DMS153 treated with DMSO at 0.1 percent for 48 hours (cell line): ENCODE data around the gene KMT2D.

Experiments
- DNase-seq: peaks from one replicate; lab custom pipeline; 2025; ENCODE audit not compliant: unreplicated experiment; lab: John Stamatoyannopoulos, UW

Gene KMT2D, protein sequence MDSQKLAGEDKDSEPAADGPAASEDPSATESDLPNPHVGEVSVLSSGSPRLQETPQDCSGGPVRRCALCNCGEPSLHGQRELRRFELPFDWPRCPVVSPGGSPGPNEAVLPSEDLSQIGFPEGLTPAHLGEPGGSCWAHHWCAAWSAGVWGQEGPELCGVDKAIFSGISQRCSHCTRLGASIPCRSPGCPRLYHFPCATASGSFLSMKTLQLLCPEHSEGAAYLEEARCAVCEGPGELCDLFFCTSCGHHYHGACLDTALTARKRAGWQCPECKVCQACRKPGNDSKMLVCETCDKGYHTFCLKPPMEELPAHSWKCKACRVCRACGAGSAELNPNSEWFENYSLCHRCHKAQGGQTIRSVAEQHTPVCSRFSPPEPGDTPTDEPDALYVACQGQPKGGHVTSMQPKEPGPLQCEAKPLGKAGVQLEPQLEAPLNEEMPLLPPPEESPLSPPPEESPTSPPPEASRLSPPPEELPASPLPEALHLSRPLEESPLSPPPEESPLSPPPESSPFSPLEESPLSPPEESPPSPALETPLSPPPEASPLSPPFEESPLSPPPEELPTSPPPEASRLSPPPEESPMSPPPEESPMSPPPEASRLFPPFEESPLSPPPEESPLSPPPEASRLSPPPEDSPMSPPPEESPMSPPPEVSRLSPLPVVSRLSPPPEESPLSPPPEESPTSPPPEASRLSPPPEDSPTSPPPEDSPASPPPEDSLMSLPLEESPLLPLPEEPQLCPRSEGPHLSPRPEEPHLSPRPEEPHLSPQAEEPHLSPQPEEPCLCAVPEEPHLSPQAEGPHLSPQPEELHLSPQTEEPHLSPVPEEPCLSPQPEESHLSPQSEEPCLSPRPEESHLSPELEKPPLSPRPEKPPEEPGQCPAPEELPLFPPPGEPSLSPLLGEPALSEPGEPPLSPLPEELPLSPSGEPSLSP (N-terminal part only)

DNA sequence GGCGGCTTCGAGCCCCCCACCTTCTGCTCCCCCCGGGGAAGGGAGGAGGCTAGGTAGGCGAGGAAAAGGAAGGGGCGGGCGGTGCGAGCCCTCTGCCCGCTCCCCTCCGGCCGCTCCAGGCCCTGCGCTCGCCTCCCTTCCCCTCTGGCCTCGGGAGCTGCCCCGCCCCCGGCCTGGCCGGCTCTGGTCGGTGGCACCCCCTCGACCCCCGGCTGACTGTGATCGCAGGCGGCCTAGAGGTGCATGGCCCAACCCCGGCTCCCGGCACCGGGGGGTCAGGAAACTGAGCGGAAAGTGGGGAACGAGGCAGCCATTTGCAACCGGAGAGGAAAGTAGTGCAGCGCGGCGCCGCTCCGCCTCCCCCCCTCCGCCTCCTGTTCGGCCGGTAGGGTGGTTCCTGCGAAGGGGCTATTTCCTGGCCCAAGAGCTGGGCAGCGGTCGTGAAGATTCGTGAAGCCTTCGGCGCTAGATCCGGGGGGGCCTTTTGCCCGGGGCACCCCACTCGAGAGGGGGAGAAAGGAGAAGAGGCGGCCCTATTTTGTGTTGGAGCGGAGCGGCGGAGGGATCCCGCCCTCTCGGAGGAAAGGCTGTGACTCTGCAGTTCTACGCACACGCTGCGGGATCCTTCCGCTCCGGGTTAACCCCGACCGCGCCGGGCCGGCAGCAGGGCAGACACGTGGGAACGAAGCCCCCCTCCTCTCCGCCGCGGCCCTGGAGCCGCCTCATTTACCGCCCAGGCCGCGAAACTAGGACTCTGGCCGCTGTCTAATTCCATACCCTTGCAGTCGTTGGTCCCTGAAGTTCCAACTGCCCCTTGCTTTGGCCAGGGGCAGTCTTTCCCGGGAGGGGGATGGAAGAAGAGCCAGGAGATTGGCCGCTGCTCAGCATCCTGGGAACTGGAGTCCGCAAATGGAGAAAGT, at the start of gene KMT2D:
TSS of gene KMT2D (minus strand) at position 558 of the 920 bp plus-strand sequence. CDS start 5,470 bp downstream, outside the sequence.
- DNase-seq, result peak; percentile 89

DNA sequence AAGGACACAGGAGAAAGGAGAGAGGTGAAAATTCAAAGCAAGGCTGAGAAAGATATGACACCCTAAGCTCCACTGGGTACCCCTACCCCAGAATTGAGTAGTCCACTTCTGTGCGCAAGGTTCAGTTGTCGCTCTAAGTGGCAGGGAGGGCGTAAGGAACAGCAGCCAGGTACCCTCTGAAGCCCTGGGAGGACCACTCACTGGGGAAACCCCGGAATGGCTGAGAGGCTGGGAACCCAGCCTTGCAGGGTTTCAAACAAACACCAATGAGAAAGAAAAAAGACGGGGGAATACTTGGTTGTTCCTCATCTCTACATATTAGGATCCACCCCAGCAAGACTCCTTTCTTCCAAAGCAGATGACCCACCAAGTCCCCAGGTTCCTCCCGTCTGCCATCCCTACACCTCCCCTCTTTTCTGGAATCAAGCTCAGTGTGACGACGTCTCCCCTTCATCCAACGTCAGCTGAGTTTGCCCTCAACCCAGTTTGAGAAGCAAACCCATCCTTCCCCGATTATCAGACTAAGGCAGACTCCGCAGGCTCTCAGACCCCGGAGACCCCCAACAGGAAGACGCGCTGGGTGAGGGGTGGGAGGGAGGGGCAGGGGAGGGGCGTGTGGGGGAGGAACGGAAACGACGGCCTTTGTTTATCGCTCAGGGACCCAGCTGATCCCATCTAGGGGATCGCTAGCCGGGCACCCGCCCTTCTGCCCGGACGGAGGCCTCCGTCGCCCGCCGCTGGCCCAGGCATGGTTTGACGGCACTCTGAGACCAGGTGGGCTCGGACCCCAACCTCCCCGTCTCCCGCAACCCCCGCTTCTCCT, 49.3 kb upstream of the KMT2D start:
- no peak for DNase-seq

DNA sequence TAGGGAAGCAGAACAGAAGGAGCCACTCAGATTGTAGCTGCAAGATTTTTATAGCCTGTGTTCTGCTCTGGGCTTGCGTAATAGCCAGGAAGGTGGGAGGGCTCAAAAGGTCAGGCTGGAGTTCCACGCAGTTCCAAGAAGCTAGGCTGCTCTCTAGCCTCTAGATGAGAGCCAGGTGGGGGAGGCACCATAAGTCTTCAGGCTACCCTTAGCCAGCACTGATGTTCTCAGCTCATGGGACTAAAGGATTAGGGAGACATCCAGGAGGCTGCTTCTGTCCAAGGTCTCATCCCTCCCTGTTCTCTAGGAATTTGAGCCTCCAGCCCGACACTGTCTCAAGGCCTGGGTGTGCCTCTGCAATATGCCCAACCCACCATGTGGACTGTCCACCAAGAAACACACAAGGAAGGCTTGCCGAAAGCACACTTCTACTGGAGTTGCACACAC, 48.4 kb upstream of the KMT2D start:
- no peak for DNase-seq

DNA sequence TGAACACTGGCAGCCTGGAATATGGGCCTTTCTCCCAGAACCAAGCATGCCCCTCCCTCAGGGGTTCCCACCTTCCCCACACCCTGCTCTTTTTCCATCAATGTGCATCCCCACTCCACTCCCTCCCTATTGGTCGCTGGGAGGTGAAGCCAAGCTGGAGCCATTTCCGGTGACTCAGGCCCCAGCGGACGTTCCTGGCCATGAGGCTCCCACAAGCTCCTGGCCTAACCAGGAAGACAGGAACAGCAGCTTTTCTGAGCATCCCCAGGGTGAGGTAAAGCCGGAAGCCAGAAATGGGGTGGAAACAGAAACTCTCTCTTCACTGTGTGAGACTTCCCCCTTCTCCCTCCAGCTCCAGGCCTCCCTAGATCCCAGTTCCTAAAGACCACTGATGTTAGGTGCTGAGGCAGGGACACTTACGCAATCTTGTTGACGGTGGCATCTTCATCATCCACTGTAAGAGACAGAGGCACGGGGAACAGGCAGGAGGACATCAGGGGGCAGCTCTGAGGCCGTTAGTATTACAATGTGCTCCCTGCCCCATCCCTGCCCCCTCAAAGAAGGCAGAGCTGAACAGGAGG, 45.0 kb upstream of the KMT2D start:
- DNase-seq, result no peak

DNA sequence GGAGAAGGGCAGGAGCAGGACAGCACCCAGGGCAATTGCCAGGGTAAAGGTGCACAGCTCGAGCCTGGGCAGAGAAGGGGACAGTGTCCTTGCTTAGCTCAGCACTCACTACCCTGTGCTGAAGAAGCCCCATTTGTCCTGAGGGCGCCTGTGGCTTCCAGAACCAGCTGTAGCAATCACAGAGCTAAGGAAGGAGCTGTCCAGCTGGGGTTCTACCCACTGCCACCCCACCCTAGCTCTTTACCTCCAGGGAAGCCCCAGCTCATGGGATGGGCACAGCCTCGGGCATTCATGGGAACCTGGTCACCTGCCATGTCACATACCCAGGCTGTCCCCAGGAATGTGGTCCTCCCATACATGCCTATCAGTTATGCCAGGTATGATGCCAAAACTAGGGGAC, 44.2 kb upstream of the KMT2D start:
- DNase-seq, result no peak

DNA sequence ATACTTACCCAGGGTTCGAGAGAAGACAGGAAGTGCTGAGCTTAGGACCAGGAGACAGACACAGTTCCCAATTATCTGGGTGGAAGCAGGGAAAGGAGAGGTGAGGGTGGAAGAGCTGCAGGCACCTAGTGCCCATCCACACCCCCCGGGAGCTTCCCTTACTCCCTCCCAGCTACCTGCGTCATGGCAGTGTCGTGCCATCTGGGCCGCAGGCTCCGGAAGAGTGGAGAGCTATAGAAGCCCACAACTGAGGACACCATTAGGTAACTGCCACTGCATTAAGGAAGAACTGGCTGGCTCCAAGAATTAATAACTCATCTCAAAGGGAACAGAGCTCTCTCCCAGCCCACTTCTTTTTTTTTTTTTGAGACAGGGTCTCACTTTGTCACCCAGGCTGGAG, 39.8 kb upstream of the KMT2D start:
- DNase-seq, result no peak

DNA sequence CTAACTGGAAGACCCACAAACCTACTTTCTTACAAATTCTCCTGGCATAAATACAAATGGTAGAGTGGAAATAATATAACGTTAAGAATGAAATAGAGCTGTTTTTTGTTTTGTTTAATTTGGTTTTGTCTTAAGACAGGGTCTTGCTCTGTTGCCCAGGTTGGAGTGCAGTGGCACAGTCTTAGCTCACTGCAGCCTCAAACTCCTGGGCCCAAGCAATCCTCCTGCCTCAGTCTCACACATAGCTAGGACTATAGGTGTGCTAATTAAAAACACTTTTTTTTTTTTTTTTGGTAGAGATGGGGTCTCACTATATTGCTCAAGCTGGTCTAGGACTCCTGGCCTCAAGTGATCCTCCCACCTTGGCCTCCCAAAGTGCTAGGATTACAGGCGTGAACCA, 38.1 kb upstream of the KMT2D start:
- DNase-seq, result no peak

DNA sequence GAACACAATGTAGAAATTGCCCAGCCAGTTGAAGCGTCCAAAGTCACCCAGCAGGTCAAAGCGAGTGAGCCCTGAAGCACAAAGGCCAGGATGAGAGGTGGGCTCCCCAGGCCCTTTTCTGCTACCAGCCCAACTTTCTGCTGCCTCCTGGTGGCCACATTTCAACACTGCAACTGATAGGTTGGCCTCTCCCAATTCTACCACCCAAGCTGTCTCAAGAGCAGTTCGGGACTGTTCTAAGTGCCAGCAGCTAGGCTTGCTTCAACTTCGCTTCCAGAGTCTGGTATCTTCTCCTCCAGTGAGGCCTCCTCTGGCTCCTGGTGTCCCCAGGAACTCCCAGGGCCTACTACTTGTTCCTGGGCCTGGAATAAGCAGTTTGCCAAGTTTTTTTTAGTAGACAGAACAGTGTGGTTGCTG, 37.4 kb upstream of the KMT2D start:
- no peak for DNase-seq

DNA sequence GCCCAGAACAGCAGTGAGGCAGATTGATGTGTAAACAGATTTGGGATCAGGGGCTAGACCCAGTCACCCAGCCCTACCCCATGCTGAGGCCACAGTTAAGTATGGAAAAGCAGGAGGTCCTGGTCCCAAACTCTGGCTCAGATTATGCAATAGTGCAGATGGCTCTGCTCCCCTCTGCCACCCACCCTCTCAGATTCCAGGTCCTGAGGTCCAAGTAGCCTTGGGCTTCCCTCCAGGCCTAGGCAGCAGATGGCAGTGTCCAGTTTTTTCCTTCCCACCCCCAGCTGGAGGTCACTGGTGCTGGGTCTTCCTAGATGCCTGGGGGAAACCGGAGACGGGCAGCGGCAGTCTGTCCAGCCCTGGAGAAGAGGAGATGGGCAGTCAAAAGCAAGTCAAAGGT, 36.8 kb upstream of the KMT2D start:
- DNase-seq, result no peak

DNA sequence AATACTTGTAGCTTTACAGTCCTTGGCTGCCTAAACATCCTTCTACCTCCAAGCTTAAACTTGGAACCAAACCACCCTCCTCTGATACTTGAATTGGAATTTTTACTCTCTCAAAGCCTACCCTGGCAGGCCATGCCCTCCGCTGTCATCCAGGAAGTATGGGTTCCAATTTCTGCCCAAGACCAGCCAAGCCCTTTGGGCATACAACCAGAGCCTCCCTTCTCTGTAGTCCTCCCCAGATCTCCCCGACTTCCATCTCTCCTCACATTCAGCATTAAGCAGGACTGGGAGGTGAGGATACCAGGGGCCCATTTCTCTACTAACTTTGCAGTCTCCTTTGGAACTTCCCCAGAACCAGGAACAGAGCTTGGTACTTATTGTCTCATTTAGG, 34.4 kb upstream of the KMT2D start:
- DNase-seq, result no peak

DNA sequence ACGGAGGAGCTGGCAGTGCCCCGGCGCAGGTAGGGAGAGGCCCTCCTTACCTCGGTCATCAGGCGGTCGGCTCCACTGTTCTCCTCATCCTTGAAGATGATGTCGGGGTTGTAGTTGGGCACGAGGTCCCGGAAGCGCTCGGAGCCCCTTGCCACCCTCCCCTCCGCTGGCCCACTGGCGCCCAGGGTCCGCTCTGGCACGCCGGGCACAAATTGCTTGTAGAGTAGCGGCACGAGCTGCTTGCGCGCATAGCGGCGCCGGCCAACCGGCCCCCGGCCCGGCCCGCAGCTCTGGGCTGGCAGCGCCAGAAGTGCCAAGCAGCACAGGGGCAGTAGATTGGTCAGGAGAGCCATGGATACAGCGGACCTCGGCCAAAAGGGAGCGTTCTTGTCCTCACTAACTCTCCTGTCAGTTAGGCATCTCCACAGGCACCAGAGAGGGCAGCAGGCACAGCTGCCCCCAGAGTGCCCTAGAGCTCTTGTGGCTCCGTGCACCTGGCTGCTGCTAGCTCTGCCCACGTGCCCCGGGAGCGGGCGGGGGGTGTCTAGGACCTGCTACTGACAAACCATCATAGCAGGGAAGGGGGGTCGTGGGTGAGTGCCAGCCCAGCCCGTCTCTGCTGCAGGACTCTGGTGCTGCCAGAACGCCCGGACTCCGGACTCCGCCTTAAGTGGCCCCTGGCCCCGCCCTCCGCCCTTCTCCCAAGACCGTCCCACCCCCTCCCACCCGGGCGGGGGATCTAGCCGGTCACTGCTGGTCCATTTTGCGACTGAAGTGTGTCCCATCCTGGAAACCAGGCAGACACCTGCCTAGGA, 33.8 kb upstream of the KMT2D start, which contains the start of gene DHH:
TSS of gene DHH (minus strand) at position 642 of the 815 bp plus-strand sequence. CDS start at position 353, 289 bp downstream.
- DNase-seq, result no peak

DNA sequence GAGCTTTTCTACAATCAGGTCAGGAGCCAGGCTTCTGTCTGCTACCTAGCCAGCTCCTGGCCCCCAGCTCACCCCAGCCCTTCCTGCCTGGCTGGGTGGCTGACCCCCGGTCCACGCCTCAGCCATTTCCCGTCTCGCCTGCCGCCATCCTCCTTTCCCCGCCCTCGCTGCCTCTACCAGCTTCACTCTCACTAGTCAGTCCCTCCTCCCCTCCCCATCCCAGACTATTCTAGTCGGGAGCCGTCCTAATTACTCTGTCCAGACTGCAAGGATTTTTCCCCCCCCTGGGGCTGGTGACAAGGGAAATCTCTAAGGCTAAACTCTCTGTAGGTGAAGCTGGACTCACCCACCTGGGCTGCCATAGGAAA, 33.2 kb upstream of the KMT2D start:
- DNase-seq, result no peak

DNA sequence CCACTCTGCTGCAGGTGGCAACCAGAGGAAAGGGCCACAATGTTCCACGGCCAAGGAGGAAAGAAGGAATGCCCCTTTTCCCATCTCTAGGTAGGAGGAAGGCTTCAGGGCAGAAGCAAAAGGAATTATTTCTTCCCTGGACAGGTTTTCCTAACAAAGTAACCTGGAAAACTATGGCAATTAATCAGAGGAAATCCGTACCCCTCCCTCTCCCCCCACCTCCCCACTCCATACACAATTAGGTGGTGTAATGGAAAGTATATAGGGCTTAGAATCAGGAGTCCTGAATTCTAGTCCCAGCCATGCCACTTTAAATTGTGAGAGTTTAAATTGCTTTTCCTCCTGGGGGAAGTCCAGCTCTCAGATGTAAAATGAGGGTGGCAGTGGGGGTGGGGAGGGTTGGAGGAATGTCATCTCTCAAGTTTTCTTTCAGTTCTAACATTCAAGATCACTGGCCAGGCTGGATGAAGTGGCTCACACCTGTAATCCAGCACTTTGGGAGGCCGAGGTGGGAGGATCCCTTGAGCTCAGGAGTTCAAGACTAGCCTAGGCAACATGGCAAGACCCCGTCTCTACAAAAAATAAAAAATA, 32.3 kb upstream of the KMT2D start:
- DNase-seq, result no peak

DNA sequence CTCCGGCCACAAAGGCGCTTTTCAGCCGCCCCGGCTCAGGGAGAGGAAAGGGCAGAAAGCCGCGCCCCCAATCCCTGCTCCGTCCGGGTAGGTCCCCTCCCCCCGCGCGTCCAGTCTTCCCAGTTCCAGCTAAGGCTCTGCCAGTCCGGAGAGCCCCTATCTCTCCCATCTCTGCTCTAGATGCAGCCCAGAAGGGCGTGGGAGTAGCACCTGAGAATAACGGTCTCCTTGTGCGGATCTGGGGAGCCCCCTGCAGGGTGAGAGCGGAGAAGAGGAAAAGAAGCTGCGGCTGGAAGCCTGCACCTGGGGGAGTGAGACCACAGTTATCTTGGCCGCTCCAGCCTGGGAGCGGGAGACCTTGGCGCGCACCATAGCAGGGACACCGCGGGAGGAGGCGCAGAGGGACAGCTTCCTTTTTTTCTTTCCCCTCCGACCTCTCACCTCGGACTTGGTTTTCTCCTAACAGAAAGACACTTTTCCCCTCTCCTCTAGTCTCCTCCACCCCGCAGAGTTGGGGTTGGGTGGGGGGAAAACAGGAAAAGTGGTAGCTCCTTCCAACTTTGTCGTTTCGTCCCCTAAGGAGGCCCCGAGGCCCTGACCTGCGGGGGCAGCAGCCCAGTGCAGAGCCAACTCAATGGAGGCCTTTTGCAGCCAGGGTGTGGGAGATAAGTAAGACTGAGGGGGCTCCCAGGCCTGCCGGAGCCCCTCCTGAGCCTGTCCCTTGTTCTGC, 31.7 kb upstream of the KMT2D start:
- no peak for DNase-seq

DNA sequence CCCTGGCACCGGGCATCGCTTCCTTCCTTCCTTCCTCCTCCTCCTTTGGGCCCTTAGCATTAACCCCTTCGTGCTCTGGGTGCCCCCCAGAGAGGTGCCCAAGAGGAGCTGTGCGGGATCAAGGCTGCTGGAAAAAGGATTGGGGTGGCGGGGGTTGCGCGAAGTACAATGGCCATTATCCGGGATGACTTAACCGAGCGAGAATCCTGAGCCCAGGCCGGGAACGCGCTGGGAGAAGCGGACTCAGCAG, 31.2 kb upstream of the KMT2D start:
- no peak for DNase-seq

DNA sequence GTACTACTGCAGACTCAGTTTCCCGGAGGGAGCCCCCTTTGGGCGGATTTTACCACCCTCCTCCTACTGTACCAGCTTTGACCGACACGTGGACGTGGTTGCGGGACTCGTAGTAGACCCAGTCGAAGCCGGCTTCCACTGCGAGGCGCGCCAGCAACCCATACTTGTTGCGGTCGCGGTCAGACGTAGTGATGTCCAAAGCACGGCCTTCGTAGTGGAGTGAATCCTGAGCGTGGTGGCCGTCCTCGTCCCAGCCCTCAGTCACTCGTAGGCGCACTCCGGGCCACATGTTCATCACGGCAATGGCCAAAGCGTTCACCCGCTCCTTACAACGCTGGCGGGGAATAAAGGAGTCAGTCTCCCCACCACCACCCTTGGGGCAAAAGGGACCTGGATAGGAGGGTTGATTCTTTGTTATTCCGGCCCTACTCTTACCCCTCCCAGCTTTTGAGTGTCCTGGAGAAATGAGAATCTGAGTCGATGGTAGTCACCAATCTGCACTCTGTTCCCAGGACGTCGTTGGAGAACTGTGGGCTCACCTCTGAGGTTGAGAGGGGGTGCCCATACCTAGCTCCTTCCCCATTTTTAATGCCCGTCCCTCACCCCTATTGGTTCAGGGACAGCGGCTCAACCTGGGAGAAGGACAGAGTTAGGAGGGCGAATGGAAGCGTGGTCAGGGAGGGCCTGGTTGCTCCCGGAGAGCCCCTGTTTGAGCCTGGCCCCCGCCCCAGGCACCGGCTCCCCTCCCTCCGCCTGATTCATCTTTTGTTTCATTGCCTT, 30.7 kb upstream of the KMT2D start:
- no peak for DNase-seq
